Heart right ventricle (tissue), 16 donors: Measurements from ENCODE around the gene RXRA. TPM values are rescaled to one million over a fixed set of nuclear protein-coding genes. Genes with fewer than 3 reads are reported as not detected.
A peak's percentile ranks its signal among the peaks of the same experiment; 100 is the strongest.

Experiments used
- ATAC-seq, 8 donors: fragments of 200-7000 bp; cut with Tn5 transposase; one replicate each; pipeline ENCODE4 v1.9.1; 2020; ENCODE audit warnings: mild to moderate bottlenecking in 8 of 8, moderate library complexity in 8 of 8, moderate number of reproducible peaks in 1 of 8
- DNase-seq, 2 donors: peaks; one replicate each; pipeline ENCODE4 v3.0.0-alpha.2; 2020
- H3K27ac ChIP-seq, 10 donors: fragments of 200-600 bp; sonication (generic) in 2 of 10; one replicate each; pipeline versions ENCODE4 v1.5.0 to v1.8.0; 2020 to 2022; ENCODE audit warnings: mild to moderate bottlenecking in 3 of 10
- H3K27me3 ChIP-seq, 7 donors: fragments of 200-600 bp; one replicate each; pipeline ENCODE4 v1.8.0; 2021 to 2022; ENCODE audit warnings: mild to moderate bottlenecking in 2 of 7
- H3K36me3 ChIP-seq, 9 donors: fragments of 200-600 bp; sonication (generic) in 1 of 9; one replicate each; pipeline versions ENCODE4 v1.5.0 to v1.8.0; 2020 to 2022; ENCODE audit warnings: mild to moderate bottlenecking in 2 of 9
- H3K4me1 ChIP-seq, 9 donors: fragments of 200-600 bp; sonication (generic) in 1 of 9; one replicate each; pipeline versions ENCODE4 v1.5.0 to v1.8.0; 2020 to 2022; ENCODE audit warnings: mild to moderate bottlenecking in 4 of 9
- H3K4me3 ChIP-seq, 10 donors: fragments of 200-600 bp; sonication (generic) in 2 of 10; one replicate each; pipeline versions ENCODE4 v1.5.0 to v1.8.0; 2020 to 2022; ENCODE audit warnings: mild to moderate bottlenecking in 7 of 10, moderate library complexity in 2 of 10
- H3K9me3 ChIP-seq, 11 donors: fragments of 200-600 bp in 10 of 11; sonication (generic) in 2 of 11; one replicate each; pipeline versions ENCODE4 v1.5.0 to v1.8.0; 2013 to 2022; ENCODE audit warnings: mild to moderate bottlenecking in 2 of 11, control low read depth in 1 of 11, moderate library complexity in 1 of 11
- CTCF ChIP-seq, 9 donors: fragments of 200-600 bp; sonication (generic) in 2 of 9; IDR thresholded peaks; one replicate each; pipeline versions ENCODE4 v1.5.0 to v1.8.0; 2021 to 2022; ENCODE audit warnings: antibody characterized with exemption in 9 of 9, mild to moderate bottlenecking in 5 of 9, moderate library complexity in 1 of 9
- WGBS, 2 donors: extraction: QIAGEN DNeasy Blood & Tissue Kit; methylation state at CpG; one replicate each; pipeline ENCODE4 v1.1.7; 2013; ENCODE audit warnings: inconsistent platforms in 1 of 2; 5-methylcytosine and 5-hydroxymethylcytosine counted together
- intact Hi-C, 10 donors: fragments of 100-400 bp; cut with DNase I; formaldehyde crosslinking; loops; one replicate each; pipeline versions ENCODE4 v1.11.1 to v1.14.2; 2022
- polyA plus RNA-seq, 2 donors: library from polyadenylated mRNA; stranded (reverse); fragments of 200-250 nt; gene quantifications; one replicate each; pipeline ENCODE4 v1.2.3, GENCODE V29; 2013
- total RNA-seq, 10 donors: library from RNA; stranded (reverse); fragmentation: NEBNext Ultra II Directional in 3 of 10; extraction: Animal tissue kit (Norgen Biotek cat#: 25700) in 3 of 10; gene quantifications; one replicate each; pipeline versions ENCODE4 v1.2.1 to v1.2.4, GENCODE V29; 2021 to 2023
- donor health status: Arrhythmogenic right ventricular cardiomyopathy.
- donor health status: ischemic (EF 13 %, LVEDD 7.1; RV severe dilation, severe dysfunction).
- donor health status: healthy with polysubstance abuse.
- donor health status: DM: no; HTN: yes; CAD: no.
- donor health status: DM: no; HTN: no; CAD: no.
- donor health status: ischemic (EF 25% LVEDD 6.9; RV normal size, moderate dysfunction).
- donor health status: ischemic (EF 25% LVEDD 5.7; RV mildly dilated, moderate dysfunction).
- donor health status: healthy.
- donor health status: DM: yes; HTN: yes; CAD: no.
- donor health status: Ischemic cardiomyopathy.
- donor health status: ischemic (EF 35%, LVEDD 5.7; RV mildly dilated, moderate dysfunction).
- donor health status: nonischemic (EF 11% LVEDD 7.7; RV severe dilation, severe dysfunction).
- donor health status: DM: yes; HTN: yes; CAD: no.
- donor health status: PGD.
- donor health status: ischemic (EF 29% LVEDD 5.4; RV normal size, mild dysfunction).
- donor health status: nonischemic (EF 23%, LVEDD 6.1; RV moderate dilation, normal function).

Gene RXRA
- total and polyA plus RNA-seq, 12 donors: 22.6 to 92.3 (median 42.0) TPM

- peaks cover 54 to 79% (median 76%) of the 10 kb centered on the region in 9 donors for H3K4me1 ChIP-seq
- no peak overlapping the region for H3K4me3 ChIP-seq
- intact Hi-C loops: loop anchor here in 2 of 10 donors (5.0 to 10.0 kb wide), 2 partner anchors 37 to 79 kb away; no protein-coding TSS in a partner anchor
Observed at GRCh38 chr9:134413890-134414623, 87.8 kb downstream of the RXRA start.

GRCh38 chr9:134414900-134415425 is 88.7 kb downstream of the RXRA start:
- Histone ChIP-seq H3K36me3 (peaks cover 0 to 76% (median 16%) of the 10 kb centered on the region in 9 donors), H3K27ac (peak overlapping the region in 6 of 10 donors; percentile 37 to 69 (median 50)), H3K4me1 (peaks cover 49 to 78% (median 69%) of the 10 kb centered on the region in 9 donors), H3K27me3 (no peaks in the 10 kb centered on the region), H3K4me3 (no peak overlapping the region), H3K9me3 (no peaks in the 10 kb centered on the region)
- WGBS, 2 donors: 76% methylated on average over 17 of the region's 17 CpGs
- no peak for DNase-seq
- no peak for ATAC-seq
- no peak for TF ChIP-seq CTCF (IDR thresholded peaks at IDR 0.05)
- intact Hi-C loops: loop anchor here in 2 of 10 donors (5.0 to 10.0 kb wide), 2 partner anchors 38 to 80 kb away; no protein-coding TSS in a partner anchor

More at GRCh38 chr9:134413890-134414623, 87.8 kb downstream of the RXRA start:
- WGBS, 2 donors: 42 to 55% methylated on average over 29 of the region's 29 CpGs
- DNase-seq (peak; percentile 69 to 76), ATAC-seq (peak; percentile 30 to 77 (median 62))
- peaks cover 0 to 76% (median 16%) of the 10 kb centered on the region in 9 donors for H3K36me3 ChIP-seq
- H3K27ac ChIP-seq: peak overlapping the region; percentile 37 to 69 (median 46)
- H3K9me3 ChIP-seq: no peaks in the 10 kb centered on the region
- no peak for TF ChIP-seq CTCF (IDR thresholded peaks at IDR 0.05)
- no peaks in the 10 kb centered on the region for H3K27me3 ChIP-seq

- no peak for DNase-seq
- Histone ChIP-seq H3K4me3 (no peak overlapping the region), H3K27ac (no peak overlapping the region), H3K9me3 (no peaks in the 10 kb centered on the region), H3K27me3 (no peaks in the 10 kb centered on the region), H3K4me1 (peaks cover 34 to 71% (median 58%) of the 10 kb centered on the region in 9 donors), H3K36me3 (peaks cover 0 to 76% (median 16%) of the 10 kb centered on the region in 9 donors)
- intact Hi-C loops: loop anchor here in 1 of 10 donors (10.0 kb wide), 1 partner anchor 82 kb away; no protein-coding TSS in a partner anchor
- TF ChIP-seq CTCF (IDR thresholded peaks at IDR 0.05): no peak
- no peak for ATAC-seq
- WGBS, 2 donors: 90 to 91% methylated on average over 19 of the region's 19 CpGs
Observed at GRCh38 chr9:134416385-134417015, 90.2 kb downstream of the RXRA start.

- DNase-seq: peak; percentile 42 to 66
- H3K27ac ChIP-seq: peak overlapping the region in 2 of 10 donors; percentile 24 to 33
- TF ChIP-seq CTCF (IDR thresholded peaks at IDR 0.05): no peak
- peaks cover 0 to 84% (median 16%) of the 10 kb centered on the region in 9 donors for H3K36me3 ChIP-seq
- WGBS, 2 donors: 62 to 63% methylated on average over 8 of the region's 8 CpGs
- peak in 3 of 8 donors; percentile 3 to 21 (median 6) for ATAC-seq
- H3K4me1 ChIP-seq: peaks cover 16 to 63% (median 51%) of the 10 kb centered on the region in 9 donors
- H3K27me3 ChIP-seq: no peaks in the 10 kb centered on the region
- H3K9me3 ChIP-seq: no peaks in the 10 kb centered on the region
- intact Hi-C loops: loop anchor here in 1 of 10 donors (10.0 kb wide), 1 partner anchor 84 kb away; no protein-coding TSS in a partner anchor
- H3K4me3 ChIP-seq: no peak overlapping the region
Observed at GRCh38 chr9:134418354-134418753, 92.1 kb downstream of the RXRA start.
